IPS DF 4.7 (cell line): ENCODE data around the gene GTF2F2.

Experiments
- DNase-seq: peaks from one replicate; pipeline ENCODE4 v3.0.0-alpha.2; 2013; ENCODE audit warnings: low spot score; ENCODE audit errors: extremely low read depth

GTF2F2 gene

GRCh38 chr13:45209229-45209628, 88.9 kb downstream of the GTF2F2 start:
- no peak for DNase-seq

GRCh38 chr13:45215392-45216077, 95.2 kb downstream of the GTF2F2 start:
- DNase-seq = no peak

- no peak for DNase-seq
Observed at GRCh38 chr13:45216193-45216592, 95.9 kb downstream of the GTF2F2 start.

GRCh38 chr13:45218689-45219088, 98.4 kb downstream of the GTF2F2 start:
- DNase-seq = no peak

GRCh38 chr13:45219123-45219891, 99.0 kb downstream of the GTF2F2 start:
- DNase-seq = no peak

- DNase-seq = no peak
Observed at GRCh38 chr13:45219938-45220375, 99.6 kb downstream of the GTF2F2 start.

GRCh38 chr13:45220403-45220802, 100.1 kb downstream of the GTF2F2 start:
- no peak for DNase-seq

GRCh38 chr13:45222516-45222915, 102.2 kb downstream of the GTF2F2 start:
- DNase-seq = no peak

- no peak for DNase-seq
Observed at GRCh38 chr13:45222919-45223318, 102.6 kb downstream of the GTF2F2 start.

GRCh38 chr13:45224176-45224575, 103.9 kb downstream of the GTF2F2 start:
- no peak for DNase-seq

- no peak for DNase-seq
Observed at GRCh38 chr13:45225370-45225769, 105.1 kb downstream of the GTF2F2 start.

- no peak for DNase-seq
Observed at GRCh38 chr13:45226024-45226423, 105.7 kb downstream of the GTF2F2 start.

- no peak for DNase-seq
Observed at GRCh38 chr13:45228002-45228401, 107.7 kb downstream of the GTF2F2 start.

GRCh38 chr13:45229172-45229571, 108.9 kb downstream of the GTF2F2 start:
- no peak for DNase-seq

GRCh38 chr13:45231305-45231704, 111.0 kb downstream of the GTF2F2 start:
- DNase-seq = no peak

GRCh38 chr13:45231722-45232121, 111.4 kb downstream of the GTF2F2 start:
- DNase-seq = no peak

- no peak for DNase-seq
Observed at GRCh38 chr13:45232591-45232990, 112.3 kb downstream of the GTF2F2 start.

- DNase-seq = no peak
Observed at GRCh38 chr13:45238945-45239795, 118.9 kb downstream of the GTF2F2 start.

- no peak for DNase-seq
Observed at GRCh38 chr13:45240143-45240542, 119.8 kb downstream of the GTF2F2 start.

- DNase-seq = no peak
Observed at GRCh38 chr13:45242070-45242469, 121.8 kb downstream of the GTF2F2 start.

- no peak for DNase-seq
Observed at GRCh38 chr13:45242524-45242923, 122.2 kb downstream of the GTF2F2 start.

- DNase-seq = no peak
Observed at GRCh38 chr13:45243077-45243476, 122.8 kb downstream of the GTF2F2 start.
